Activated CD8-positive, alpha-beta memory T cell treated with anti-CD3 and anti-CD28 coated beads for 48 hours (primary cell): ENCODE measurements around the gene APOBEC3B.
A peak's percentile ranks its signal among the peaks of the same experiment; 100 is the strongest.
"Not testable (repeated sequence)": the region's sequence is repeated elsewhere in the genome, so short reads cannot be mapped to it uniquely, and the experiment has no call there.

Experiments used
- DNase-seq, 3 experiments: peaks; one replicate each; pipeline ENCODE4 v3.0.0-alpha.2; 2020; ENCODE audit warnings: low read depth in 2 of 3, low spot score in 2 of 3

Gene APOBEC3B

GRCh38 chr22:38987171-38987895 lies 5.2 kb downstream of the APOBEC3B start:
- no peak for DNase-seq

DNA sequence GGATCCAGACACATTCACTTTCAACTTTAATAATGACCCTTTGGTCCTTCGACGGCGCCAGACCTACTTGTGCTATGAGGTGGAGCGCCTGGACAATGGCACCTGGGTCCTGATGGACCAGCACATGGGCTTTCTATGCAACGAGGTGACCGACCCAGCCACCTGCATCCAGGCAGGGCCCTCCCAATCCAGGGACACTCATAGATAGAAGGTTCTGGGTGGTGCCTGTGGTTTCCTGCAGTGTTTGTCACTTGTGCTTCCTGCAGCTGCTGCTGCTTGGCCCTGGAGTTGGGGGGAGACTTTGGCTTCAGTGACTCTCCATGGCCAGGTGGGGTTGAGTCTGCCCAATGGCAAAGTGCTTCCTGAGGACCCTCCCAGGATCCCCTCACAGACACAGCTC lies 7.3 kb downstream of the APOBEC3B start:
- DNase-seq = no peak

- not testable (repeated sequence) for DNase-seq
These were observed 10.8 kb downstream of the APOBEC3B start for GRCh38 chr22:38992871-38993371.

DNA sequence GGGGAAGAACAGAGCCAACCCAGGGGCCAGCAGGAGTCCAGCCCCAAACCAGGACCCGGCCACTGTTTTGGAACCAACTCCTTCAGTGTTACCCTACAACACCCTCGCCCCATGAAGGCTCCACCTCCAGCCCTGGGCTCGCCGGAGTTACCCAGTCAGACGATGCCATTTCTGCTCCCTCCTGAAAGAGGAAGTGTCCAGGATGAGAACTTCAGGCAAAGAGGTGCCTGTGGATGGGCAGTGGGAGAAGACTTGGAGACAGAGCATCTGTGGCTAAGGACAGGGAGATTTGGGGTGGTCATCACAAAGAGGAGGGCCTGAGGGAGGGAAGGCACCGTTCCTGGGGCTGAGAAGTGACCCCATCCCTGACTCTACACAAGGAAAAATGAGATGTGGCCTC lies 14.0 kb downstream of the APOBEC3B start:
- no peak for DNase-seq

DNA sequence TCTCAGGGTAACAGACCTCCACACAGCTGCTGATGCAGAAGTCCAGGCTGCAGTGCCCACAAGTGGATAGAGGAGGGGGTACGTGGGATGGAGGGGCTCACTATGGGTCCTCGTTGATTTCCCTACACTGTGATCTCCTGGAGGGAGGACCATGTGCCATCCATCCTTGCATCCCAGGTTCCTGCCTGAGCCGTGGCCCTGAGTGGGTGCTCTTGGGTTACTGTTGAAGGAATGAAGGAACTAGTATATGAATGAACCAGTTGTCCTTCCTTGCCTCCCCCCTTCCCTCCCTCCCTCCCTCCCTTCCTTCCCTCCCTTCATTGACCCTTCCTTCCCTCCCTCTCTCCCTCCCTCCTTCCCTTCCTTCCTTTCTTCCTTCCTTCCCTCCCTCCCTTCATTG lies 15.4 kb downstream of the APOBEC3B start:
- no peak for DNase-seq

DNA sequence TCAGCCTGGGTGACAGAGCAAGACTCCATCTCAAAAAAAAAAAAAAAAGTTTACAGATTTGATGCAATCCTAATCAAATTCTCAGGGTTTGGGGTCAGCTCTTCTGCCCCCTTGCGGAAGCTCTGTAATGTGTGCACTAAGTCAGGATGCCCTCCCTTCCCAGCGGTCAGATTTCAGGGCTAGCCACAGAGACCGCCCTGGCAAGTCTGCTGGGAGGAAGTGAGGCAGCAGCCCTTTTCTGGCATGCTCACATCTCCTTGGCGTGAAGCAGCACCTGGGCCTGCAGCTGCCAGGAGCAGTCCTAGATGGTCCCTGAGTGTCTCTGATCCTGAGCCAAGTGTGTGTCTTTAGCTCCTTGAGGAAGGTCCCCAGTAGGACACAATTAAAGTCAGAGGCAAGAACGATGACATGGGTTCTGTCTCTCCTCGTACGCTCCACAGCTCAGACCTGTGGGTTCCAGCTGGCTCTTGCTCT lies 21.1 kb downstream of the APOBEC3B start:
- peak in 2 of 3 experiments; percentile 36 to 47 for DNase-seq

DNA sequence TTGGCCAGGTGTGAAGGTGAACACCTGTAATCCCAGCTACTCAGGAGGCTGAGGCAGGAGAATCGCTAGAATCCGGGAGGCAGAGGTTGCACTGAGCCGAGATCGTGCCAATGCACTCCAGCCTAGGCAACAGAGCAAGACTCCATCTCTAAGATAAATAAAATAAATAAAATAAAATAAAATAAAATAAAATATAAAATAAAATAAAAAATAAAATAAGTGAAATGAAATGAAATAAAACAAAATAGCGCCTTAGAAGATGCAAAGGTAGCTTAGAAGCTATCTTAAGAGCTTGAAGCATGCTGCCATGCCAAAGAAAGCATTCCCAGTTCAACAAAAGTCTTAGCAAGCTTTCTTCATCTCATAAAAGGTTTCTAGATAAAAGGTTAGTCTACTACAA lies 25.0 kb downstream of the APOBEC3B start:
- no peak for DNase-seq

DNA sequence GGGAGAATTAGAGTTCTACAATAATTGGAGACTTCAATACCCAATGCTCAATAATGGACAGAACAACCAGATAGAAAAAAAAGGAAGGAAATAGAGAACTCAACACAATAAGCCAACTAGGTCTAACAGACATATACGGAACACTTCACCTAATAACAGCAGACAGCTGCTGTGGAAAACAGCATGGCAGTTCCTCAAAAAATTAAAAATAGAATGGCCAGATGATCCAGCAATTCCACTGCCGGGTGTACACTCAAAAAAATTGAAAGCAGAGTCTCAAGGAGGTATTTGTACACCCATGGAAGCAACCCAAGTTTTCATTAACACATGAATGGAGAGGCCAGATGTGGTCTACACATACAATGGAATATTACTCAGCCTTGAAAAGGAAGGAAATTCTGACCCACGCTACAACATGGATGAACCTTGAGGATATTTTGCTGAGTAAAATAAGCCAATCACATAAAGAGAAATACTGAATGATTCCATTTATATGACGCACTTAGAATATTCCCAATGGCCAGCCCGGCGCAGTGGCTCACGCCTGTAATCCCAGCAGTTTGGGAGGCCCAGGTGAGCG lies 26.2 kb downstream of the APOBEC3B start:
- not testable (repeated sequence) for DNase-seq

- DNase-seq = no peak
These were observed 28.8 kb downstream of the APOBEC3B start for GRCh38 chr22:39010946-39011345.

- no peak for DNase-seq
These were observed 30.7 kb downstream of the APOBEC3B start for GRCh38 chr22:39012533-39013511.

DNA sequence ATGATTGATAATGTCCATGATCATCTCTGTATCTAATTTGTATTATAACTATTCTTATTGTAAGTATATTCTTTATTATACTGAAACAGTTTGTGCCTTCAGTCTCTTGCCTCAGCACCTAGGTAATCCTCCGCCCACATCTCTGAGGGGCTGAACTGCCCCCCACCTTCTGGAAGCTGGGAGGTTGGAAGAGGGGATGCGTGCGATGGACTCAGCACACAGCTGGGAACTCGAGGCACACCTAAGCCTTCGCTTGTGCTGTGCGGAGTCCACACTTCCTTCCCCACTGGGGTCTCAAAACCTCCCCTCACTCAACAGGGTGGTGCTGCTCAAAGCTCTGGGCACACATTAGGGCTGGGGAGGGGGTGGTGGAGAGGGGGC lies 31.4 kb downstream of the APOBEC3B start:
- DNase-seq = not testable (repeated sequence)

GRCh38 chr22:39013942-39014722 lies 32.0 kb downstream of the APOBEC3B start, which contains the start of gene APOBEC3C:
Gene APOBEC3C (plus strand): TSS chr22:39014257. CDS start chr22:39014363, 106 bp downstream.
- peak; percentile 52 to 62 (median 58) for DNase-seq

GRCh38 chr22:39014723-39015121 lies 32.6 kb downstream of the APOBEC3B start:
- DNase-seq = not testable (repeated sequence)

- DNase-seq = no peak
These were observed 34.4 kb downstream of the APOBEC3B start for GRCh38 chr22:39016592-39016991.

DNA sequence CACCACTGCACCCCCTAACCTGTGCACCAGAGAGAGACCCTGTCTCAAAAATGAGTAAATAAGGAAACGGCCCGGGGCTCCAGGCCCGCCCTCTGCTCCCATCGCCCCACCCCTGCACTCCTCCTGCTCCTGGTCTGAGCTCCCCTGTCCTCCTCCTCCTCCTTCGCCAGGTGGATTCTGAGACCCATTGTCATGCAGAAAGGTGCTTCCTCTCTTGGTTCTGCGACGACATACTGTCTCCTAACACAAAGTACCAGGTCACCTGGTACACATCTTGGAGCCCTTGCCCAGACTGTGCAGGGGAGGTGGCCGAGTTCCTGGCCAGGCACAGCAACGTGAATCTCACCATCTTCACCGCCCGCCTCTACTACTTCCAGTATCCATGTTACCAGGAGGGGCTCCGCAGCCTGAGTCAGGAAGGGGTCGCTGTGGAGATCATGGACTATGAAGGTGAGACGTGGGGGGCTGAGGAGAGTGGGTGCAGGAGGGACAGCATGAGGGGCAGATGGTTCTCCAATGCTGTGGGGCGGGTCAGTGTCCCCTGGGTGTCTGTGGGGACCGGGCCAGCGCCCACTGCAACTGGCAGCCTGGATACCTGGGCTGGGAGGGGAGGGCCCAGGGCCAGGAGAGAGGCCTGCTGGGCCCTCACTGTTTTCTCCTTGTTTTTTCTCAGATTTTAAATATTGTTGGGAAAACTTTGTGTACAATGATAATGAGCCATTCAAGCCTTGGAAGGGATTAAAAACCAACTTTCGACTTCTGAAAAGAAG lies 35.6 kb downstream of the APOBEC3B start:
- no peak for DNase-seq

DNA sequence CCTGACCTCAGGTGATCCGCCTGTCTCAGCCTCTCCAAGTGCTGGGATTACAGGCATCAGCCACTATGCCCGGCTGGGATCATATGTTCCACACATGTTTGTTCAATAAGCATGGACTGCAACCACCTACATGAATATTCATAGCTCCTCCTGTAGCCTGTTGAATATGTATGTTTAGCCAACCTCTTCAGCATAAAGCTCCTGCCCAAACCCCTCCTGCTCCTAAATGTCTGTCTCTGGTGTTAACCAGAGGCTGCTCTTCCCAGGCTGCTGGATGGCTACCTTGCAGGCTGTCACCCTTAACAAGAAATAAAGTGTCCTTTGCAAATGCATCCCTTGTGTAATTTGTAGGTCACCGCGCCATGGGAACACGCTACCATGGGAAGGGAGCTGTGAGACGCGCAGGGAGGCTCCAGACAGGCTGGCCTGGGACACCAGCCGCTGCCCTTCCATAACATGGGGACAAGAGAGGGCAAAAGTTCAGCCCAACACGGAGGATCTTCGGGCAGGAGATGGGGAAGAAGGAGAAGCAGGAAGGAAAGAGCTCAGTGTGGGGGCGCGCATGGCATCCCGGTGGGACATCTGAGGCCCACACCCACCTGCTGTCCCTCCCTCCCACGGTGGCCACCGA lies 38.0 kb downstream of the APOBEC3B start:
- not testable (repeated sequence) for DNase-seq

- no peak for DNase-seq
These were observed 39.6 kb downstream of the APOBEC3B start for GRCh38 chr22:39021552-39022250.

- no peak for DNase-seq
These were observed 42.6 kb downstream of the APOBEC3B start for GRCh38 chr22:39024519-39025308.
